ENCODE results near the gene OSGEP. TPM values are rescaled to one million over a fixed set of nuclear protein-coding genes. Genes with fewer than 3 reads are reported as not detected.

OSGEP gene
- total and polyA plus RNA-seq, 2 of the 13 experiments (the other 11 are each of a cell fraction or from before 2014, with no cell fraction given), result 39.7 to 41.1 TPM

DNA sequence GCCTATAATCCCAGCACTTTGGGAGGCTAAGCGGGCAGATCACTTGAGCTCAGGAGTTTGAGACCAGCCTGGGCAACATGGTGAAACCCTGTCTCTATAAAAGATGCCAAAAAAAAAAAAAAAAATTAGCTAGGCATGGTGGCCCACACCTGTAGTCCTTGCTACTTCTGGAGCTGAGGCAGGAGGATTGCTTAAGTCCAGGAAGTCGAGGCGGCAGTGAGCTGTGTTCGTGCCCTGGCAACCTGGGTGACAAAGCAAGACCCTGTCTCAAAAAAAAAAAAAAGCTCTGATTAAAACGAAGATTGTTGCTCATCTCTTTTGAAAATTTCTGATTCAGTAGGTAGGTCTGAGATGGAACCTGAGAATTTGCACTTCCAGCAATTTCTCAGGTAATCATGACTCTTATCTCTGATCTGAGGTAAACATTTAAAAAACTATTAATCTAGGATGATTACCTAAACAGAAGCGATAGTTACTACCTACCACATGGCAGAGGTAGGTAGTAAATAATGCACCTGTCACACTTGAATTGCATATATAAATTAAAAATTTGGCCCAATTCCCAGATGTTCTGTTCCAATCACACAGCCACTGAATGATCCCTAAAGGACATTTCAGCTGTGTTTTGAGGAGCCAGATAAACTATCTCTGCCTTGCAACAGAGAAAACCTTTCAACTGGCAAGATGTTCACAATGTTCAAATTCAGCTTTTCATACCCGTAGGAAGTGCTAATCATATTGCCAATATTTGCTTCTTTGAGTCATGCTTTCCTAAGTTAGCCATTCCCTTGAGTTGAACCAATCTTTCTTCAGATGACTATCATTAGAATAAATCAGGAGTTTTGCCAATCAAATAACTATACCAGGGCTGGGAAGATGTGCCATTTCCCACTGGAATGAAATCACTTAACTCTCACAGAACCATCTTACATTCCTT lies 37.1 kb downstream of the OSGEP start (continued):
- TF ChIP-seq, protein P1, sequence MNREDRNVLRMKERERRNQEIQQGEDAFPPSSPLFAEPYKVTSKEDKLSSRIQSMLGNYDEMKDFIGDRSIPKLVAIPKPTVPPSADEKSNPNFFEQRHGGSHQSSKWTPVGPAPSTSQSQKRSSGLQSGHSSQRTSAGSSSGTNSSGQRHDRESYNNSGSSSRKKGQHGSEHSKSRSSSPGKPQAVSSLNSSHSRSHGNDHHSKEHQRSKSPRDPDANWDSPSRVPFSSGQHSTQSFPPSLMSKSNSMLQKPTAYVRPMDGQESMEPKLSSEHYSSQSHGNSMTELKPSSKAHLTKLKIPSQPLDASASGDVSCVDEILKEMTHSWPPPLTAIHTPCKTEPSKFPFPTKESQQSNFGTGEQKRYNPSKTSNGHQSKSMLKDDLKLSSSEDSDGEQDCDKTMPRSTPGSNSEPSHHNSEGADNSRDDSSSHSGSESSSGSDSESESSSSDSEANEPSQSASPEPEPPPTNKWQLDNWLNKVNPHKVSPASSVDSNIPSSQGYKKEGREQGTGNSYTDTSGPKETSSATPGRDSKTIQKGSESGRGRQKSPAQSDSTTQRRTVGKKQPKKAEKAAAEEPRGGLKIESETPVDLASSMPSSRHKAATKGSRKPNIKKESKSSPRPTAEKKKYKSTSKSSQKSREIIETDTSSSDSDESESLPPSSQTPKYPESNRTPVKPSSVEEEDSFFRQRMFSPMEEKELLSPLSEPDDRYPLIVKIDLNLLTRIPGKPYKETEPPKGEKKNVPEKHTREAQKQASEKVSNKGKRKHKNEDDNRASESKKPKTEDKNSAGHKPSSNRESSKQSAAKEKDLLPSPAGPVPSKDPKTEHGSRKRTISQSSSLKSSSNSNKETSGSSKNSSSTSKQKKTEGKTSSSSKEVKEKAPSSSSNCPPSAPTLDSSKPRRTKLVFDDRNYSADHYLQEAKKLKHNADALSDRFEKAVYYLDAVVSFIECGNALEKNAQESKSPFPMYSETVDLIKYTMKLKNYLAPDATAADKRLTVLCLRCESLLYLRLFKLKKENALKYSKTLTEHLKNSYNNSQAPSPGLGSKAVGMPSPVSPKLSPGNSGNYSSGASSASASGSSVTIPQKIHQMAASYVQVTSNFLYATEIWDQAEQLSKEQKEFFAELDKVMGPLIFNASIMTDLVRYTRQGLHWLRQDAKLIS (CRISPR knock-in tag; IDR thresholded peaks at IDR 0.05), result no peak
- TF ChIP-seq FOSL2 (CRISPR knock-in tag; IDR thresholded peaks at IDR 0.05) (peak; percentile 60; the same call in 1 of the 2 replicates), RBM39 (IDR thresholded peaks at IDR 0.05; ENCODE audit: low read depth, low read length, poor library complexity, severe bottlenecking) (no peak), HMG20B (CRISPR knock-in tag; conservative IDR thresholded peaks at IDR 0.05) (no peak), JARID2 (CRISPR knock-in tag; IDR thresholded peaks at IDR 0.05; ENCODE audit: insufficient replicate concordance) (no peak), GTF2F1 (IDR thresholded peaks at IDR 0.05; ENCODE audit: low read length) (no peak), TFE3 (CRISPR knock-in tag; IDR thresholded peaks at IDR 0.05) (no peak), ETV5 (CRISPR knock-in tag; IDR thresholded peaks at IDR 0.05; ENCODE audit: borderline replicate concordance) (peak; percentile 36; the same call in 1 of the 2 replicates), ZNF484 (CRISPR knock-in tag; IDR thresholded peaks at IDR 0.05; ENCODE audit: borderline replicate concordance, low read depth) (no peak), GRHL1 (CRISPR knock-in tag; conservative IDR thresholded peaks at IDR 0.05) (no peak), ATF7 (IDR thresholded peaks at IDR 0.05) (no peak), ATF7 (CRISPR knock-in tag; IDR thresholded peaks at IDR 0.05) (no peak), MED8 (CRISPR knock-in tag; IDR thresholded peaks at IDR 0.05; ENCODE audit: insufficient replicate concordance) (no peak), ZNF556 (CRISPR knock-in tag; IDR thresholded peaks at IDR 0.05; ENCODE audit: borderline replicate concordance) (no peak), HNF4A (CRISPR knock-in tag; IDR thresholded peaks at IDR 0.05) (no peak), ZNF34 (CRISPR knock-in tag; IDR thresholded peaks at IDR 0.05; ENCODE audit: borderline replicate concordance) (no peak), TOE1 (CRISPR knock-in tag; IDR thresholded peaks at IDR 0.05) (no peak), YEATS2 (CRISPR knock-in tag; IDR thresholded peaks at IDR 0.05; ENCODE audit: borderline replicate concordance) (no peak), KLF13 (CRISPR knock-in tag; IDR thresholded peaks at IDR 0.05) (no peak), ZNF652 (CRISPR knock-in tag; IDR thresholded peaks at IDR 0.05; ENCODE audit: borderline replicate concordance, low read depth) (no peak)
- TF ChIP-seq, protein P2, sequence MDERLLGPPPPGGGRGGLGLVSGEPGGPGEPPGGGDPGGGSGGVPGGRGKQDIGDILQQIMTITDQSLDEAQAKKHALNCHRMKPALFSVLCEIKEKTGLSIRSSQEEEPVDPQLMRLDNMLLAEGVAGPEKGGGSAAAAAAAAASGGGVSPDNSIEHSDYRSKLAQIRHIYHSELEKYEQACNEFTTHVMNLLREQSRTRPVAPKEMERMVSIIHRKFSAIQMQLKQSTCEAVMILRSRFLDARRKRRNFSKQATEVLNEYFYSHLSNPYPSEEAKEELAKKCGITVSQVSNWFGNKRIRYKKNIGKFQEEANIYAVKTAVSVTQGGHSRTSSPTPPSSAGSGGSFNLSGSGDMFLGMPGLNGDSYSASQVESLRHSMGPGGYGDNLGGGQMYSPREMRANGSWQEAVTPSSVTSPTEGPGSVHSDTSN (CRISPR knock-in tag; IDR thresholded peaks at IDR 0.05), result 0 out of 2 replicates have a peak, but pooled peaks have one; percentile 6
